Left lung (tissue), 10 donors: ENCODE results near the gene DPH3. TPM values are rescaled to one million over a fixed set of nuclear protein-coding genes. Genes with fewer than 3 reads are reported as not detected.

Source experiments
- ATAC-seq: fragments of 200-7000 bp; cut with Tn5 transposase; one replicate; pipeline ENCODE4 v1.9.1; 2020; ENCODE audit warnings: moderate library complexity
- DNase-seq, 4 donors: peaks; one replicate each; pipeline ENCODE4 v3.0.0-alpha.2; 2013 to 2020
- H3K27ac ChIP-seq, 2 donors: fragments of 200-600 bp; sonication (generic) in 1 of 2; one replicate each; pipeline versions ENCODE4 v1.5.0 to v1.8.0; 2020 to 2021
- H3K27me3 ChIP-seq, 2 donors: fragments of 200-600 bp; sonication (generic) in 1 of 2; one replicate each; pipeline versions ENCODE4 v1.5.0 to v1.8.0; 2020 to 2021
- H3K36me3 ChIP-seq, 2 donors: fragments of 200-600 bp; sonication (generic) in 1 of 2; one replicate each; pipeline versions ENCODE4 v1.5.0 to v1.8.0; 2020 to 2021
- H3K4me1 ChIP-seq, 2 donors: fragments of 200-600 bp; one replicate each; pipeline ENCODE4 v1.8.0; 2021
- H3K4me3 ChIP-seq, 2 donors: fragments of 200-600 bp; sonication (generic) in 1 of 2; one replicate each; pipeline versions ENCODE4 v1.5.0 to v1.8.0; 2020 to 2021; ENCODE audit warnings: mild to moderate bottlenecking in 1 of 2
- H3K9me3 ChIP-seq, 2 donors: fragments of 200-600 bp; sonication (generic) in 1 of 2; one replicate each; pipeline versions ENCODE4 v1.5.0 to v1.8.0; 2020 to 2021
- CTCF ChIP-seq, 2 donors: fragments of 200-600 bp; sonication (generic) in 1 of 2; IDR thresholded peaks; one replicate each; pipeline versions ENCODE4 v1.5.0 to v1.8.0; 2021; ENCODE audit warnings: antibody characterized with exemption in 2 of 2
- intact Hi-C, 2 donors: fragments of 100-400 bp; cut with DNase I; formaldehyde crosslinking; loops; one replicate each; pipeline versions ENCODE4 v1.11.2 to v1.14.2; 2022
- polyA plus RNA-seq, 6 donors: library from polyadenylated mRNA; unstranded; fragments of 120-200 nt; gene quantifications; one replicate each; pipeline ENCODE4 v1.2.1, GENCODE V29; 2013; ENCODE audit not compliant: insufficient read length in 6 of 6
- total RNA-seq, 2 donors: library from RNA; stranded (reverse); fragmentation: NEBNext Ultra II Directional; extraction: Animal tissue kit (Norgen Biotek cat#: 25700); gene quantifications; one replicate each; pipeline ENCODE4 v1.2.1, GENCODE V29; 2021
- donor health status: DM: no; HTN: yes; CAD: no.
- donor health status: DM: no; HTN: no; CAD: no.

DPH3 gene
- total and polyA plus RNA-seq, 8 donors = 15.4 to 30.4 (median 18.9) TPM

GRCh38 chr3:16253601-16254000 lies 11.1 kb downstream of the DPH3 start:
- no peak overlapping the region for H3K4me3 ChIP-seq
- no peaks in the 10 kb centered on the region for H3K9me3 ChIP-seq
- peak overlapping the region in 1 of 2 donors; percentile 61 for H3K27ac ChIP-seq
- ATAC-seq = peak; percentile 94
- peaks cover 4 to 12% of the 10 kb centered on the region in 2 donors for H3K4me1 ChIP-seq
- TF ChIP-seq CTCF (IDR thresholded peaks at IDR 0.05) = no peak
- H3K27me3 ChIP-seq = no peaks in the 10 kb centered on the region
- intact Hi-C loops = no loop called here
- peaks cover 0 to 16% of the 10 kb centered on the region in 2 donors for H3K36me3 ChIP-seq
- peak in 1 of 4 donors; percentile 78 for DNase-seq

GRCh38 chr3:16252988-16253387 lies 11.8 kb downstream of the DPH3 start:
- no peaks in the 10 kb centered on the region for H3K27me3 ChIP-seq
- H3K4me3 ChIP-seq = no peak overlapping the region
- peaks cover 0 to 13% of the 10 kb centered on the region in 2 donors for H3K36me3 ChIP-seq
- peak overlapping the region in 1 of 2 donors; percentile 61 for H3K27ac ChIP-seq
- intact Hi-C loops = no loop called here
- no peak for TF ChIP-seq CTCF (IDR thresholded peaks at IDR 0.05)
- ATAC-seq = no peak
- H3K4me1 ChIP-seq = peaks cover 4 to 12% of the 10 kb centered on the region in 2 donors
- no peaks in the 10 kb centered on the region for H3K9me3 ChIP-seq
- DNase-seq = no peak

- Histone ChIP-seq H3K4me1 (peaks cover 4 to 16% of the 10 kb centered on the region in 2 donors), H3K27me3 (no peaks in the 10 kb centered on the region), H3K27ac (no peak overlapping the region), H3K4me3 (no peak overlapping the region), H3K36me3 (peaks cover 0 to 12% of the 10 kb centered on the region in 2 donors), H3K9me3 (no peaks in the 10 kb centered on the region)
- no peak for TF ChIP-seq CTCF (IDR thresholded peaks at IDR 0.05)
- ATAC-seq (no peak), DNase-seq (no peak)
- intact Hi-C loops = no loop called here
Observed at GRCh38 chr3:16252243-16252978, 12.3 kb downstream of the DPH3 start.

GRCh38 chr3:16251316-16252085 lies 13.2 kb downstream of the DPH3 start:
- peaks cover 4 to 20% of the 10 kb centered on the region in 2 donors for H3K4me1 ChIP-seq
- no peak for TF ChIP-seq CTCF (IDR thresholded peaks at IDR 0.05)

GRCh38 chr3:16249886-16250285 lies 14.9 kb downstream of the DPH3 start:
- DNase-seq (no peak), ATAC-seq (no peak)
- Histone ChIP-seq H3K9me3 (no peaks in the 10 kb centered on the region), H3K27ac (no peak overlapping the region), H3K4me1 (peaks cover 4 to 20% of the 10 kb centered on the region in 2 donors), H3K27me3 (no peaks in the 10 kb centered on the region), H3K4me3 (no peak overlapping the region), H3K36me3 (no peaks in the 10 kb centered on the region)
- intact Hi-C loops = loop anchor here in 1 of 2 donors (5.0 kb wide), 2 partner anchors 203 to 433 kb away; no protein-coding TSS in a partner anchor
- TF ChIP-seq CTCF (IDR thresholded peaks at IDR 0.05) = no peak

More at GRCh38 chr3:16251316-16252085, 13.2 kb downstream of the DPH3 start:
- DNase-seq = no peak
- H3K27ac ChIP-seq = no peak overlapping the region
- no peak for ATAC-seq
- intact Hi-C loops = no loop called here
- H3K36me3 ChIP-seq = peaks cover 0 to 2% of the 10 kb centered on the region in 2 donors
- H3K27me3 ChIP-seq = no peaks in the 10 kb centered on the region
- no peaks in the 10 kb centered on the region for H3K9me3 ChIP-seq
- no peak overlapping the region for H3K4me3 ChIP-seq
